K562 (cell line): Measurements from ENCODE around the gene PLEKHH2. TPM values are rescaled to one million over a fixed set of nuclear protein-coding genes. Genes with fewer than 3 reads are reported as not detected.

ENCODE experiments used
- ARHGAP35 ChIP-seq: fragments of 450-650 bp; IDR thresholded peaks from 2 replicates; pipeline ENCODE4 v1.6.1; 2018; ENCODE audit not compliant: partially characterized antibody
- ARNT ChIP-seq, 2 experiments: fragments of 450-650 bp; IDR thresholded peaks; 2 replicates each; pipeline ENCODE4 v1.6.1; 2016; ENCODE audit warnings: mild to moderate bottlenecking in 1 of 2
- ATF1 ChIP-seq, 2 experiments: fragments of 450-650 bp in 1 of 2; IDR thresholded peaks; 2 replicates each; pipeline ENCODE4 v1.6.1; 2016; ENCODE audit warnings: missing compliant biosample characterization in 1 of 2, missing genetic modification characterization in 1 of 2
- ATF4 ChIP-seq: fragments of 450-650 bp; formaldehyde crosslinking; IDR thresholded peaks from 2 replicates; pipeline ENCODE4 v1.4.0; 2022; ENCODE audit warnings: mild to moderate bottlenecking, moderate library complexity
- ATF7 ChIP-seq: fragments of 450-650 bp; IDR thresholded peaks from 2 replicates; pipeline ENCODE4 v1.7.1; 2014; ENCODE audit warnings: mild to moderate bottlenecking, moderate library complexity
- BDP1 ChIP-seq: IDR thresholded peaks from 3 replicates; pipeline ENCODE4 v1.6.1; 2011; ENCODE audit not compliant: insufficient read length, insufficient read depth
- CREB1 ChIP-seq, 2 experiments: sonication (generic) in 1 of 2; formaldehyde crosslinking in 1 of 2; IDR thresholded peaks; 2 replicates each; pipeline versions ENCODE4 v1.6.1 to v1.8.0; 2012 to 2022; ENCODE audit warnings: inconsistent platforms in 1 of 2, mild to moderate bottlenecking in 1 of 2, missing genetic modification reagents in 1 of 2, moderate library complexity in 1 of 2
- GMEB1 ChIP-seq: fragments of 250-450 bp; sonication (Bioruptor Pico); IDR thresholded peaks from 2 replicates; pipeline ENCODE4 v1.4.0; 2020; ENCODE audit warnings: mild to moderate bottlenecking
- HIVEP1 ChIP-seq: fragments of 250-450 bp; sonication (Bioruptor Pico); IDR thresholded peaks from 2 replicates; pipeline ENCODE4 v1.4.0; 2020; ENCODE audit warnings: mild to moderate bottlenecking
- MAZ ChIP-seq, 2 experiments: fragments of 450-650 bp in 1 of 2; sonication (generic) in 1 of 2; formaldehyde crosslinking; IDR thresholded peaks in 1 of 2; conservative IDR thresholded peaks in 1 of 2; 2 replicates each; pipeline versions ENCODE4 v1.4.0 to v1.5.0; 2020; ENCODE audit warnings: mild to moderate bottlenecking in 1 of 2, missing genetic modification reagents in 1 of 2
- NFYB ChIP-seq: IDR thresholded peaks from 2 replicates; pipeline ENCODE4 v1.6.1; 2011; ENCODE audit warnings: mild to moderate bottlenecking, moderate library complexity; ENCODE audit not compliant: insufficient read length; ENCODE audit errors: extremely low read depth
- NR2C1 ChIP-seq, 2 experiments: fragments of 450-650 bp; IDR thresholded peaks; 2 replicates each; pipeline ENCODE4 v1.6.1; 2017; ENCODE audit warnings: mild to moderate bottlenecking in 2 of 2, antibody characterized with exemption in 1 of 2, inconsistent platforms in 1 of 2, missing compliant biosample characterization in 1 of 2, missing genetic modification characterization in 1 of 2
- NRF1 ChIP-seq, 2 experiments: fragments of 450-650 bp; IDR thresholded peaks in 1 of 2; conservative IDR thresholded peaks in 1 of 2; 2 replicates each; pipeline ENCODE4 v1.6.1; 2014; ENCODE audit warnings: mild to moderate bottlenecking in 2 of 2
- RFX7 ChIP-seq: fragments of 250-450 bp; sonication (Bioruptor Pico); IDR thresholded peaks from 2 replicates; pipeline ENCODE4 v1.5.1; 2021; ENCODE audit warnings: mild to moderate bottlenecking
- TFAP4 ChIP-seq: sonication (generic); formaldehyde crosslinking; IDR thresholded peaks from 2 replicates; pipeline ENCODE4 v1.8.0; 2022; ENCODE audit warnings: missing genetic modification reagents, mild to moderate bottlenecking, moderate library complexity, borderline replicate concordance
- ZNF277 ChIP-seq: fragments of 250-450 bp; sonication (Bioruptor Pico); IDR thresholded peaks from 2 replicates; pipeline ENCODE4 v1.8.0; 2022; ENCODE audit warnings: inconsistent platforms, mild to moderate bottlenecking, moderate library complexity, borderline replicate concordance
- ZNF695 ChIP-seq: fragments of 450-650 bp; formaldehyde crosslinking; IDR thresholded peaks from 2 replicates; pipeline ENCODE4 v1.4.0; 2020; ENCODE audit warnings: mild to moderate bottlenecking, moderate library complexity
- polyA plus RNA-seq, 8 experiments: library from polyadenylated mRNA; depleted of rRNA in 4 of 8; stranded (reverse) in 5 of 8; unstranded in 3 of 8; fragments of >200 nt; fragmentation: Nextera tagmentation in 2 of 8; fragmentation: Illumina TruSeq in 1 of 8; extraction: Ambion mirVana in 2 of 8; extraction: Trizol in 1 of 8; gene quantifications; 2 replicates each; pipeline versions ENCODE4 v1.2.1 to v1.2.3, GENCODE V29; 2011 to 2014; ENCODE audit warnings: inconsistent platforms in 1 of 8, missing spikeins in 1 of 8
- total RNA-seq, 7 experiments: library from RNA; depleted of rRNA in 6 of 7; stranded (reverse); fragments of >200 nt in 6 of 7; fragmentation: Illumina TruSeq in 2 of 7; extraction: Trizol in 2 of 7; gene quantifications; 2 replicates each; pipeline versions ENCODE4 v1.2.1 to v1.2.3, GENCODE V29; 2011 to 2021; ENCODE audit warnings: low replicate concordance in 1 of 7
- TF ChIP-seq, protein P1 (sequence below): fragments of 450-650 bp; IDR thresholded peaks from 2 replicates; pipeline ENCODE4 v1.6.1; 2018; ENCODE audit not compliant: partially characterized antibody

The PLEKHH2 gene
- total and polyA plus RNA-seq, 9 of the 15 experiments (the other 6 are each of a cell fraction or from before 2014, with no cell fraction given): 0.77 to 13.5 (median 2.7) TPM

- TF ChIP-seq ATF4 (CRISPR knock-in tag) (no peak), ZNF277 (CRISPR knock-in tag) (no peak), ARHGAP35 (no peak), CREB1 (IDR thresholded peaks at IDR 0.05) (peak; percentile 61), CREB1 (CRISPR knock-in tag; IDR thresholded peaks at IDR 0.05) (peak; percentile 76; the same call in 1 of the 2 replicates), RFX7 (no peak), ARNT (IDR thresholded peaks at IDR 0.05) (no peak), NFYB (peak; percentile 98), NRF1 (conservative IDR thresholded peaks at IDR 0.05 in 1 of 2, IDR thresholded peaks at IDR 0.05 in 1 of 2) (peak; percentile 35 to 37; a peak in 2 of 4 replicates), ATF1 (CRISPR knock-in tag; IDR thresholded peaks at IDR 0.05) (no peak), ATF1 (tag; IDR thresholded peaks at IDR 0.05) (peak; percentile 87), MAZ (CRISPR knock-in tag; conservative IDR thresholded peaks at IDR 0.05 in 1 of 2, IDR thresholded peaks at IDR 0.05 in 1 of 2) (peak; percentile 66 to 78; a peak in 3 of 4 replicates), TFAP4 (peak; percentile 60; the same call in 1 of the 2 replicates), NR2C1 (IDR thresholded peaks at IDR 0.05) (no peak), NR2C1 (tag; IDR thresholded peaks at IDR 0.05) (no peak), GMEB1 (CRISPR knock-in tag) (no peak), BDP1 (no peak), ATF7 (peak; percentile 40; the same call in 1 of the 2 replicates), HIVEP1 (no peak), ZNF695 (CRISPR knock-in tag) (no peak)
- TF ChIP-seq, protein P1, sequence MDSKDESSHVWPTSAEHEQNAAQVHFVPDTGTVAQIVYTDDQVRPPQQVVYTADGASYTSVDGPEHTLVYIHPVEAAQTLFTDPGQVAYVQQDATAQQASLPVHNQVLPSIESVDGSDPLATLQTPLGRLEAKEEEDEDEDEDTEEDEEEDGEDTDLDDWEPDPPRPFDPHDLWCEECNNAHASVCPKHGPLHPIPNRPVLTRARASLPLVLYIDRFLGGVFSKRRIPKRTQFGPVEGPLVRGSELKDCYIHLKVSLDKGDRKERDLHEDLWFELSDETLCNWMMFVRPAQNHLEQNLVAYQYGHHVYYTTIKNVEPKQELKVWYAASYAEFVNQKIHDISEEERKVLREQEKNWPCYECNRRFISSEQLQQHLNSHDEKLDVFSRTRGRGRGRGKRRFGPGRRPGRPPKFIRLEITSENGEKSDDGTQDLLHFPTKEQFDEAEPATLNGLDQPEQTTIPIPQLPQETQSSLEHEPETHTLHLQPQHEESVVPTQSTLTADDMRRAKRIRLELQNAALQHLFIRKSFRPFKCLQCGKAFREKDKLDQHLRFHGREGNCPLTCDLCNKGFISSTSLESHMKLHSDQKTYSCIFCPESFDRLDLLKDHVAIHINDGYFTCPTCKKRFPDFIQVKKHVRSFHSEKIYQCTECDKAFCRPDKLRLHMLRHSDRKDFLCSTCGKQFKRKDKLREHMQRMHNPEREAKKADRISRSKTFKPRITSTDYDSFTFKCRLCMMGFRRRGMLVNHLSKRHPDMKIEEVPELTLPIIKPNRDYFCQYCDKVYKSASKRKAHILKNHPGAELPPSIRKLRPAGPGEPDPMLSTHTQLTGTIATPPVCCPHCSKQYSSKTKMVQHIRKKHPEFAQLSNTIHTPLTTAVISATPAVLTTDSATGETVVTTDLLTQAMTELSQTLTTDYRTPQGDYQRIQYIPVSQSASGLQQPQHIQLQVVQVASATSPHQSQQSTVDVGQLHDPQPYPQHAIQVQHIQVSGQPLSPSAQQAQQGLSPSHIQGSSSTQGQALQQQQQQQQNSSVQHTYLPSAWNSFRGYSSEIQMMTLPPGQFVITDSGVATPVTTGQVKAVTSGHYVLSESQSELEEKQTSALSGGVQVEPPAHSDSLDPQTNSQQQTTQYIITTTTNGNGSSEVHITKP: no peak
Measured at GRCh38 chr2:43637030-43637803, at the start of gene PLEKHH2 (continued).
